Endothelial cell (in vitro differentiated cells): ENCODE measurements around the gene ANKRD1. TPM values are rescaled to one million over a fixed set of nuclear protein-coding genes. Genes with fewer than 3 reads are reported as not detected.
"Not testable (repeated sequence)": the region's sequence is repeated elsewhere in the genome, so short reads cannot be mapped to it uniquely, and the experiment has no call there.

Experiments used
- DNase-seq: peaks from one replicate; pipeline ENCODE4 v3.0.0; 2021; ENCODE audit warnings: low spot score
- H3K27ac Mint-ChIP-seq: one replicate; pipeline ENCODE4 v1.8.0; 2021; ENCODE audit warnings: mixed read lengths, inconsistent platforms; ENCODE audit not compliant: unreplicated experiment
- H3K27me3 Mint-ChIP-seq: one replicate; pipeline ENCODE4 v1.8.0; 2021; ENCODE audit warnings: mild to moderate bottlenecking, moderate library complexity, mixed read lengths, inconsistent platforms; ENCODE audit not compliant: unreplicated experiment
- H3K36me3 Mint-ChIP-seq: one replicate; pipeline ENCODE4 v1.8.0; 2021; ENCODE audit warnings: mild to moderate bottlenecking, low read depth, mixed read lengths, inconsistent platforms; ENCODE audit not compliant: unreplicated experiment
- H3K4me1 Mint-ChIP-seq: one replicate; pipeline ENCODE4 v1.8.0; 2021; ENCODE audit warnings: mild to moderate bottlenecking, mixed read lengths, inconsistent platforms; ENCODE audit not compliant: unreplicated experiment
- H3K4me3 Mint-ChIP-seq: one replicate; pipeline ENCODE4 v1.8.0; 2021; ENCODE audit warnings: mild to moderate bottlenecking, mixed read lengths, inconsistent platforms; ENCODE audit not compliant: unreplicated experiment
- H3K9me3 Mint-ChIP-seq: one replicate; pipeline ENCODE4 v1.8.0; 2021; ENCODE audit warnings: mixed read lengths, inconsistent platforms; ENCODE audit not compliant: unreplicated experiment
- total RNA-seq: library from RNA; stranded (reverse); fragmentation: NEBNext Ultra II Directional; extraction: Animal tissue kit (Norgen Biotek cat#: 25700); gene quantifications from one replicate; pipeline ENCODE4 v1.2.1, GENCODE V29; 2021; ENCODE audit not compliant: unreplicated experiment
- TF ChIP-seq, protein P1 (sequence below): fragments of 200-600 bp; sonication (generic); IDR thresholded peaks from one replicate; pipeline ENCODE4 v1.5.0; 2021; ENCODE audit warnings: antibody characterized with exemption; ENCODE audit not compliant: unreplicated experiment

ANKRD1 gene
- total RNA-seq, 1 donor from 2014 or later, result 0.82 TPM

DNA sequence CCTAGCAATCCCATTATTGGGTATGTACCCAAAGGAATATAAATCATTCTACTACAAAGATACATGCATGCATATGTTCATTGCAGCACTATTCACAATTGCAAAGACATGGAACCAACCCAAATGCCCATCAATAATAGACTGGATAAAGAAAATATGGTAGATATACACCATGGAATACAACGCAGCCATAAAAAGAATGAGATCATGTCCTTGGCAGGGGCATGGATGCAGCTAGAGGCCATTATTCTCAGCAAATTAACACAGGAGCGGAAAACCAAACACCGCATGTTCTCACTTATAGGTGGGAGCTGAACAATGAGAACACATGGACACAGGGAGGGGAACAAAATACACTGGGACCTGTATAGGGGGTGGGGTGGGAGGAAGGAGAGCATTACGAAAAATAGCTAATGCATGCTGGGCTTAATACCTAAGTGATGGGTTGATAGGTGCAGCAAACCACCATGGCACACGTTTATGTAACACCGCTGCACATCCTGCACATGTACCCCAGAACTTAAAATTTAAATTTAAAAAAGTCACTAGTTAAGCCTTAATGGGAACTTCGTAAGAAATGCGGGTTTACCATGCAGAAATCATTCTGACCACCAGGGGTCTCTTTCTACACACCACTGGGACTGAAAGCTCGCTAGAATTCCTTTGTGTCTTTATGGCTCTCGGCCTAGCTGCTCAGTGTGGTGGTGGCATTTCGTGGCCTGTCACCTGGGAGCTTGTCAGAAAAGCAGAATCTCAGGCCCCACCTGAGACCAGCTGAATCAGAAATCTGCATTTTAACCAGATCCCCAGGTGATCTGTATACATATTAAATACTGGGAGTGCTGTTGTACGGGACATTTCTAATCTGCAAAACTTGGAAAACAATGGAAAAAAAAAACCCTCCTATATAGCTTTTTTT lies 9.5 kb downstream of the ANKRD1 start:
- H3K36me3 Mint-ChIP-seq, result peaks cover 3% of the 10 kb centered on the region
- peak overlapping the region; percentile 86 for H3K27ac Mint-ChIP-seq
- peaks cover 4% of the 10 kb centered on the region for H3K27me3 Mint-ChIP-seq
- peaks cover 13% of the 10 kb centered on the region for H3K4me1 Mint-ChIP-seq
- no peak overlapping the region for H3K4me3 Mint-ChIP-seq
- no peaks in the 10 kb centered on the region for H3K9me3 Mint-ChIP-seq
- TF ChIP-seq, protein P1, sequence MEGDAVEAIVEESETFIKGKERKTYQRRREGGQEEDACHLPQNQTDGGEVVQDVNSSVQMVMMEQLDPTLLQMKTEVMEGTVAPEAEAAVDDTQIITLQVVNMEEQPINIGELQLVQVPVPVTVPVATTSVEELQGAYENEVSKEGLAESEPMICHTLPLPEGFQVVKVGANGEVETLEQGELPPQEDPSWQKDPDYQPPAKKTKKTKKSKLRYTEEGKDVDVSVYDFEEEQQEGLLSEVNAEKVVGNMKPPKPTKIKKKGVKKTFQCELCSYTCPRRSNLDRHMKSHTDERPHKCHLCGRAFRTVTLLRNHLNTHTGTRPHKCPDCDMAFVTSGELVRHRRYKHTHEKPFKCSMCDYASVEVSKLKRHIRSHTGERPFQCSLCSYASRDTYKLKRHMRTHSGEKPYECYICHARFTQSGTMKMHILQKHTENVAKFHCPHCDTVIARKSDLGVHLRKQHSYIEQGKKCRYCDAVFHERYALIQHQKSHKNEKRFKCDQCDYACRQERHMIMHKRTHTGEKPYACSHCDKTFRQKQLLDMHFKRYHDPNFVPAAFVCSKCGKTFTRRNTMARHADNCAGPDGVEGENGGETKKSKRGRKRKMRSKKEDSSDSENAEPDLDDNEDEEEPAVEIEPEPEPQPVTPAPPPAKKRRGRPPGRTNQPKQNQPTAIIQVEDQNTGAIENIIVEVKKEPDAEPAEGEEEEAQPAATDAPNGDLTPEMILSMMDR, result peak; percentile 95
- peak; percentile 68 for DNase-seq

DNA sequence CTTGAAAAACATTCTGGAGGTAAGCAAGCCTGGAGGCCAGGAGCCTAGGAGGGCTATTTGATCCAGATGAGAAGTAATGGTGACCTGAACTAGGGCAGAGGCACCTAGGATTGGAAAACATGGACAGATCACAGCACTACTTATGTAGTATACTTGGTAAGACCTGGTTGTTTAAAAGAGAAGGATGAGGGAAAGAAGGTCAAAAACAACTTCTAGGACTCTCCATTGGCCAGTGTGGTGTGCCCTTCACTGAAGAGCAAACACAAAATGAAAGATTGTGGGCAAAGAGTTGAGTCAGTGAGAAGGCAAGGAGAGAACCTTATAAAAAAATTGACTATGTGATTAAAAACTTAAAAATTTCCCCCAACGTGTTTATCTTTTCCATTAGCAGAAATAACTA lies 14.3 kb downstream of the ANKRD1 start:
- Mint-ChIP-seq H3K4me1 (peaks cover 11% of the 10 kb centered on the region), H3K27me3 (peaks cover 4% of the 10 kb centered on the region), H3K9me3 (no peaks in the 10 kb centered on the region), H3K36me3 (peaks cover 10% of the 10 kb centered on the region), H3K4me3 (no peak overlapping the region), H3K27ac (no peak overlapping the region)
- DNase-seq, result no peak
- TF ChIP-seq, protein P1, result no peak

DNA sequence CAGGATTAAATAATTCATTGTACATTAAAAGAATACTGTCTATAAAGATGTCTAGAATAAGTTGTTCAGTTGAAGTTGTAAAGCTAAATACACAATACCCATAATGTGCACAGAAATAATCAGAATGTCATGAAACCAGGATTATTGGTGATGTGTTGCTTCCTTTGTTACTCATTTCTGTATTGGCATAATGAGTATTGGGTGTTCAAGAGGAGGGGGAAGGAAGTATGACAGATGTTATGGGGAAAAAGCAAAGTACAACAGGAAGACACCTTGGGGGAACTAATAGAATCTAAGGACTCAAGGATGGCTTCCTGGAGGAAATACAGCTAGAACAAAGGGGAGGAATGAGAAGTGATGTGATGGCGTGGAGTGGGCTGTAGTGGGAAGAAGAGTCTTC lies 15.0 kb downstream of the ANKRD1 start:
- H3K36me3 Mint-ChIP-seq, result peaks cover 10% of the 10 kb centered on the region
- no peak overlapping the region for H3K4me3 Mint-ChIP-seq
- TF ChIP-seq, protein P1, result no peak
- no peaks in the 10 kb centered on the region for H3K9me3 Mint-ChIP-seq
- no peak for DNase-seq
- peaks cover 2% of the 10 kb centered on the region for H3K27me3 Mint-ChIP-seq
- H3K4me1 Mint-ChIP-seq, result peaks cover 11% of the 10 kb centered on the region
- H3K27ac Mint-ChIP-seq, result peak overlapping the region; percentile 6

DNA sequence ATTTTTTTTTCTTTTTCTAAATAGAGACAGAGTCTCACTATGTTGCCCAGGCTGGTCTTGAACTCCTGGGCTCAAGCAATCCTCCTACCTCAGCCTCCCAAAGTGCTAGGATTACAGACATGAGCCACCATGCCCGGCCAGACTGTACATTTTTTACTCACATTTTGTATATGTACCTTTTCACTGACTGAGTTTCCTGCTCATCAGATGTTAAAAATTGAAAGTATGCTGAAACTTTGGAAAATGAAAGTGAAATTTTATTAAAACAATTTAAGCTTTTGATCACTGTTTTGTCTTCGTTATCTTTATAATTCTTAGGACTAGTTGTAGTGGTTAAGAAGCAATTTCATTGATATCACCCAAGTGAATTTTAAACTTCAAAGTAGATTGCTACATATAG lies 24.0 kb downstream of the ANKRD1 start:
- H3K4me1 Mint-ChIP-seq, DNase-seq, H3K4me3 Mint-ChIP-seq, H3K36me3 Mint-ChIP-seq, H3K9me3 Mint-ChIP-seq, H3K27me3 Mint-ChIP-seq, H3K27ac Mint-ChIP-seq: not testable (repeated sequence)

DNA sequence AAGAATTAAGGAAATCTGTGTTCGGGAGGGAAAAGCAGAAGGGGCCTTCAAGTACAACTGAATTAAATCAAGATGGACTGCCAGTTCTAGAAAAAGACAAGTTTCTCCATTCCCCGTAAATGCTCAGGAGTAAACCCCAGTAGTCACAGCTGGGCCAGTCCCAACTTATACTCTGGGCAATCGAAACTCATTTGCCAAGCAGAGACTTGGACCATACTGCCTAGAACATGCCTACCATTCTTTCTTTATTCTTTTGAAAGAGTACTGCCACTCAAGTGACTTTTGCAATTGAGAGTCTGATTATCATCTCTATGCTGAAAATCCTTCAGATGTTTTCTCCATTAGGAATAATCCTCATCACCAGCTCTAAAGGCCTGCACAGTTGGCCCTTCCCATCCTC lies 27.7 kb downstream of the ANKRD1 start:
- TF ChIP-seq, protein P1, result no peak
- H3K36me3 Mint-ChIP-seq, result peaks cover 16% of the 10 kb centered on the region
- H3K4me3 Mint-ChIP-seq, result no peak overlapping the region

More for the DNA sequence above, 27.7 kb downstream of the ANKRD1 start:
- Mint-ChIP-seq H3K27ac (no peak overlapping the region), H3K27me3 (no peaks in the 10 kb centered on the region), H3K9me3 (no peaks in the 10 kb centered on the region), H3K4me1 (no peaks in the 10 kb centered on the region)
- DNase-seq, result no peak
